GM23338 (cell line): ENCODE data around the gene FGFR3. TPM values are rescaled to one million over a fixed set of nuclear protein-coding genes. Genes with fewer than 3 reads are reported as not detected.

Experiments used
- CTCF ChIP-seq, 2 experiments: fragments of 200-600 bp in 1 of 2; sonication (generic) in 1 of 2; conservative IDR thresholded peaks; 2 replicates each; pipeline versions ENCODE4 v1.5.1 to v1.6.1; 2016 to 2017; ENCODE audit warnings: antibody characterized with exemption in 2 of 2, low read depth in 2 of 2, mild to moderate bottlenecking in 2 of 2, moderate library complexity in 1 of 2
- POLR2AphosphoS5 ChIP-seq: IDR thresholded peaks from 2 replicates; pipeline ENCODE4 v1.6.1; 2016; ENCODE audit warnings: antibody characterized with exemption, low read depth
- REST ChIP-seq: IDR thresholded peaks from one replicate; pipeline ENCODE4 v1.6.1; 2018; ENCODE audit warnings: antibody characterized with exemption; ENCODE audit not compliant: unreplicated experiment
- ZNF114 ChIP-seq: fragments of 250-450 bp; sonication (Bioruptor Pico); IDR thresholded peaks from 2 replicates; pipeline ENCODE4 v1.5.0; 2020; ENCODE audit warnings: mild to moderate bottlenecking, moderate library complexity
- ZNF462 ChIP-seq: fragments of 250-450 bp; sonication (Bioruptor Pico); IDR thresholded peaks from 2 replicates; pipeline ENCODE4 v1.5.0; 2020; ENCODE audit warnings: mild to moderate bottlenecking, moderate library complexity
- polyA plus RNA-seq: library from polyadenylated mRNA; unstranded; fragments of >200 nt; fragmentation: Nextera tagmentation; extraction: Ambion mirVana; gene quantifications from 2 replicates; pipeline ENCODE4 v1.2.1, GENCODE V29; 2016
- total RNA-seq: library from RNA; depleted of rRNA; stranded (reverse); fragments of >200 nt; shearing (Covaris generic); gene quantifications from 2 replicates; pipeline ENCODE4 v1.2.3, GENCODE V29; 2014

Gene FGFR3
- total and polyA plus RNA-seq, 2 experiments from 2014 or later: 3.6 to 17.4 TPM

DNA sequence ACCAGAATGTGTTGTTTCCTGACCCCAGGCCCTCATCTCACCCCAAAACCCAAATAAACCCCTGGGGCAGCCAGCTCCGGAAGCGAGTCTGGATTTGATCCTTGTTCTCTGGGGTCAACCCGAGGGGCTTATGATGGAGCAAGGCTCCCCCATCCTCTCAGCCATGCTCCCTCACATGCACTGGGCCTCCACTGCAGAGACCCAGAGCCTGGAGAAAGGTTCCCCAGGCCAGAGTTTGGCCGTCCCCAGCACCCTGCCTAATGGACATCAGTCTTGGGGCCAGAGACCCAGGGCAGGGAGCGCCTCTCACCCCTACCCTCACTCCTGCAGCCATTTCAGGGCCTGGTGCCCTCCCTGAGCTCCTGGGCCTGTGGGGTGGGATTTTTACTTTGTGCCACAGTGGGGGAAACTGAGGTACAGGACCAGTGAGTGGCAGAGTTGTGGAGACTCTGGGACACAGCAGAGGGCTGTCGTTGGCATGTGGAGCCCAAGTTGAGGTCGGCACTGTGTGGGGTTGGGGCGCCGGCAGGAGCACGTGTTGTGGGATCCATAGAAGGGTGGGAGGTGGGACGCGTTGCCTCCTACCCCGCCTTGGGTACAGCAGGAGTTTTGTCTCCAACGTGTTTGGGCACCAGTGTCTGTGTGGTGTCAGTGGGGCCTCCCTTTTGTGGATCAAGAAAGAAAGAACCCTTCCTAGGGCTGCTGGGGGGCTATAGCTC is 3.6 kb downstream of the FGFR3 start (continued):
- no peak for TF ChIP-seq ZNF462 (CRISPR knock-in tag)
- no peak for TF ChIP-seq ZNF114 (CRISPR knock-in tag)
- TF ChIP-seq REST: no peak
- no peak for TF ChIP-seq POLR2AphosphoS5
- no peak for TF ChIP-seq CTCF (conservative IDR thresholded peaks at IDR 0.05; ENCODE audit: low read depth in 2 of 2)
